Measurements from ENCODE around the gene FERD3L. TPM values are rescaled to one million over a fixed set of nuclear protein-coding genes. Genes with fewer than 3 reads are reported as not detected.

The FERD3L gene
- total RNA-seq, 1 donor from 2014 or later = 0.96 TPM

- TF ChIP-seq CTCF (IDR thresholded peaks at IDR 0.05; ENCODE audit: partially characterized antibody, unreplicated experiment) = no peak
- no peaks in the 10 kb centered on the region for H3K36me3 Mint-ChIP-seq (ENCODE audit: unreplicated experiment)
- H3K27me3 Mint-ChIP-seq (ENCODE audit: unreplicated experiment) = peaks cover under 1% of the 10 kb centered on the region
- no peaks in the 10 kb centered on the region for H3K9me3 Mint-ChIP-seq (ENCODE audit: unreplicated experiment)
- no peak overlapping the region for H3K4me3 Mint-ChIP-seq (ENCODE audit: unreplicated experiment)
- DNase-seq = no peak
- no peak overlapping the region for H3K27ac Mint-ChIP-seq (ENCODE audit: unreplicated experiment)
- no peaks in the 10 kb centered on the region for H3K4me1 Mint-ChIP-seq (ENCODE audit: low read depth, unreplicated experiment)
Observed at GRCh38 chr7:19095353-19095860, 49.8 kb downstream of the FERD3L start.

Other genes starting within 250 kb of the FERD3L start
- gene TWIST1, start 27.8 kb downstream of the FERD3L start, total RNA-seq (ENCODE audit: unreplicated experiment) = not detected

All from glutamatergic neuron (in vitro differentiated cells).